Liver (tissue), 9 donors: Measurements from ENCODE around the gene ABCC11. TPM values are rescaled to one million over a fixed set of nuclear protein-coding genes. Genes with fewer than 3 reads are reported as not detected.

Experiments used
- DNase-seq: peaks from one replicate; pipeline ENCODE4 v3.0.0-alpha.2; 2017; ENCODE audit warnings: low spot score
- H3K27ac ChIP-seq, 2 donors: one replicate each; pipeline ENCODE4 v1.7.0; 2013; ENCODE audit warnings: inconsistent platforms in 2 of 2, low read length in 2 of 2, control low read depth in 1 of 2, low read depth in 1 of 2, mild to moderate bottlenecking in 1 of 2
- H3K27me3 ChIP-seq, 4 donors: one replicate each; pipeline versions ENCODE4 v1.6.1 to v1.7.0; 2013; ENCODE audit warnings: low read length in 3 of 4, inconsistent platforms in 1 of 4, mild to moderate bottlenecking in 1 of 4, moderate library complexity in 1 of 4; ENCODE audit not compliant: control insufficient read depth in 4 of 4, insufficient read depth in 4 of 4
- H3K36me3 ChIP-seq, 4 donors: one replicate each; pipeline versions ENCODE4 v1.6.1 to v1.7.0; 2013; ENCODE audit warnings: low read length in 3 of 4, mild to moderate bottlenecking in 3 of 4, low read depth in 1 of 4, moderate library complexity in 1 of 4; ENCODE audit not compliant: control insufficient read depth in 4 of 4, insufficient read depth in 3 of 4
- H3K4me1 ChIP-seq, 4 donors: one replicate each; pipeline versions ENCODE4 v1.6.1 to v1.7.0; 2013; ENCODE audit warnings: low read length in 3 of 4, mild to moderate bottlenecking in 3 of 4, moderate library complexity in 1 of 4; ENCODE audit not compliant: control insufficient read depth in 4 of 4, insufficient read depth in 4 of 4
- H3K4me3 ChIP-seq, 3 donors: one replicate each; pipeline versions ENCODE4 v1.6.1 to v1.7.0; 2013; ENCODE audit warnings: low read length in 3 of 3, control low read depth in 1 of 3, low read depth in 1 of 3, mild to moderate bottlenecking in 1 of 3
- H3K9ac ChIP-seq, 2 donors: one replicate each; pipeline ENCODE4 v1.7.0; 2013; ENCODE audit warnings: low read length in 2 of 2, mild to moderate bottlenecking in 2 of 2, moderate library complexity in 2 of 2, control low read depth in 1 of 2, low read depth in 1 of 2
- H3K9me3 ChIP-seq, 4 donors: one replicate each; pipeline versions ENCODE4 v1.6.1 to v1.7.0; 2013; ENCODE audit warnings: low read length in 3 of 4; ENCODE audit not compliant: control insufficient read depth in 4 of 4
- ATF3 ChIP-seq: IDR thresholded peaks from 2 replicates; pipeline ENCODE4 v1.6.1; 2016; ENCODE audit warnings: antibody characterized with exemption
- CTCF ChIP-seq: fragments of 150-350 bp; IDR thresholded peaks from 2 replicates; pipeline ENCODE4 v1.5.1; 2017; ENCODE audit warnings: improper control_type of control experiment, low read depth, low read length; ENCODE audit not compliant: missing input control
- EGR1 ChIP-seq, 2 donors: IDR thresholded peaks; 2 replicates each; pipeline ENCODE4 v1.6.1; 2016 to 2018; ENCODE audit warnings: antibody characterized with exemption in 2 of 2, low read depth in 2 of 2
- HNF4A ChIP-seq, 2 donors: conservative IDR thresholded peaks; 2 replicates each; pipeline ENCODE4 v1.6.1; 2016; ENCODE audit warnings: antibody characterized with exemption in 2 of 2, mild to moderate bottlenecking in 2 of 2
- HNF4G ChIP-seq: IDR thresholded peaks from 2 replicates; pipeline ENCODE4 v1.6.1; 2016; ENCODE audit warnings: antibody characterized with exemption
- JUND ChIP-seq, 2 donors: IDR thresholded peaks; 2 replicates each; pipeline ENCODE4 v1.6.1; 2016; ENCODE audit warnings: antibody characterized with exemption in 2 of 2
- MAX ChIP-seq: IDR thresholded peaks from 2 replicates; pipeline ENCODE4 v1.6.1; 2016; ENCODE audit warnings: antibody characterized with exemption
- NR2F2 ChIP-seq: IDR thresholded peaks from 2 replicates; pipeline ENCODE4 v1.6.1; 2016; ENCODE audit warnings: antibody characterized with exemption
- RAD21 ChIP-seq, 2 donors: IDR thresholded peaks; 2 replicates each; pipeline ENCODE4 v1.6.1; 2016; ENCODE audit warnings: antibody characterized with exemption in 2 of 2, mild to moderate bottlenecking in 2 of 2
- REST ChIP-seq: IDR thresholded peaks from 2 replicates; pipeline ENCODE4 v1.6.1; 2016; ENCODE audit warnings: antibody characterized with exemption, mild to moderate bottlenecking
- YY1 ChIP-seq: IDR thresholded peaks from 2 replicates; pipeline ENCODE4 v1.6.1; 2016; ENCODE audit warnings: antibody characterized with exemption, mild to moderate bottlenecking
- WGBS: extraction: QIAGEN DNeasy Blood & Tissue Kit; methylation state at CpG from one replicate; pipeline ENCODE4 v1.1.7; 2013; 5-methylcytosine and 5-hydroxymethylcytosine counted together
- polyA plus RNA-seq, 2 donors: library from polyadenylated mRNA; stranded (reverse) in 1 of 2; unstranded in 1 of 2; fragments of 200-250 nt in 1 of 2; fragments of >200 nt in 1 of 2; fragmentation: Nextera tagmentation in 1 of 2; extraction: Ambion mirVana in 1 of 2; gene quantifications; one replicate each; pipeline versions ENCODE4 v1.2.1 to v1.2.3, GENCODE V29; 2013 to 2015
- total RNA-seq, 2 donors: library from RNA; depleted of rRNA; stranded (reverse); fragments of >200 nt; gene quantifications; one replicate each; pipeline ENCODE4 v1.2.3, GENCODE V29; 2014
- donor health status: healthy.
- donor health status: healthy.
- donor health status: healthy.
- donor health status: healthy.
- donor health status: healthy.

The ABCC11 gene
- total and polyA plus RNA-seq, 4 donors: 1.4 to 22.3 (median 2.7) TPM

- Histone ChIP-seq H3K4me3 (no peak overlapping the region), H3K27ac (no peak overlapping the region), H3K9ac (no peak overlapping the region), H3K4me1 (peaks cover 3 to 38% (median 27%) of the 10 kb centered on the region in 4 donors), H3K9me3 (no peaks in the 10 kb centered on the region), H3K36me3 (no peaks in the 10 kb centered on the region), H3K27me3 (no peaks in the 10 kb centered on the region)
- no peak for DNase-seq
- TF ChIP-seq HNF4A (conservative IDR thresholded peaks at IDR 0.05): no peak
- TF ChIP-seq EGR1 (IDR thresholded peaks at IDR 0.05; ENCODE audit: low read depth in 2 of 2): no peak
- no peak for TF ChIP-seq MAX
- TF ChIP-seq YY1: no peak
- TF ChIP-seq NR2F2: no peak
- no peak for TF ChIP-seq RAD21 (IDR thresholded peaks at IDR 0.05)
- no peak for TF ChIP-seq REST
- TF ChIP-seq ATF3: no peak
- WGBS: over 99% methylated on average over 2 of the region's 2 CpGs
Observed at GRCh38 chr16:48232493-48233040, 14.8 kb downstream of the ABCC11 start.

GRCh38 chr16:48231727-48232492 is 15.4 kb downstream of the ABCC11 start:
- Histone ChIP-seq H3K9ac (no peak overlapping the region), H3K27ac (no peak overlapping the region), H3K4me1 (peaks cover 3 to 35% (median 23%) of the 10 kb centered on the region in 4 donors), H3K36me3 (no peaks in the 10 kb centered on the region), H3K27me3 (no peaks in the 10 kb centered on the region), H3K4me3 (no peak overlapping the region), H3K9me3 (no peaks in the 10 kb centered on the region)
- WGBS: 77% methylated on average over 11 of the region's 11 CpGs
- TF ChIP-seq HNF4G (no peak), RAD21 (IDR thresholded peaks at IDR 0.05) (peak; percentile 70 to 79), CTCF (peak; percentile 35), JUND (IDR thresholded peaks at IDR 0.05) (no peak)
- no peak for DNase-seq
